Ishikawa (cell line): ENCODE results near the gene NECTIN1.

Experiments
- CEBPB ChIP-seq: IDR thresholded peaks from 2 replicates; pipeline ENCODE4 v1.6.1; 2012
- CREB1 ChIP-seq: IDR thresholded peaks from 2 replicates; pipeline ENCODE4 v1.6.1; 2012; ENCODE audit warnings: low read depth
- EGR1 ChIP-seq: IDR thresholded peaks from 2 replicates; pipeline ENCODE4 v1.6.1; 2012
- EP300 ChIP-seq: IDR thresholded peaks from 2 replicates; pipeline ENCODE4 v1.6.1; 2012; ENCODE audit warnings: borderline replicate concordance
- FOXM1 ChIP-seq: IDR thresholded peaks from 2 replicates; pipeline ENCODE4 v1.6.1; 2012; ENCODE audit warnings: low read depth, borderline replicate concordance
- MAX ChIP-seq: IDR thresholded peaks from 2 replicates; pipeline ENCODE4 v1.6.1; 2012
- NFIC ChIP-seq: IDR thresholded peaks from 2 replicates; pipeline ENCODE4 v1.6.1; 2012
- RAD21 ChIP-seq: IDR thresholded peaks from 2 replicates; pipeline ENCODE4 v1.6.1; 2012; ENCODE audit warnings: low read depth
- REST ChIP-seq: IDR thresholded peaks from 2 replicates; pipeline ENCODE4 v1.6.1; 2012; ENCODE audit warnings: low read depth, mild to moderate bottlenecking
- TAF1 ChIP-seq: IDR thresholded peaks from 2 replicates; pipeline ENCODE4 v1.6.1; 2012; ENCODE audit warnings: low read depth, mild to moderate bottlenecking
- TCF12 ChIP-seq: IDR thresholded peaks from 2 replicates; pipeline ENCODE4 v1.6.1; 2012; ENCODE audit warnings: low read depth
- TEAD4 ChIP-seq: IDR thresholded peaks from 2 replicates; pipeline ENCODE4 v1.6.1; 2012
- USF1 ChIP-seq: IDR thresholded peaks from 2 replicates; pipeline ENCODE4 v1.6.1; 2012
- YY1 ChIP-seq: IDR thresholded peaks from 2 replicates; pipeline ENCODE4 v1.6.1; 2012; ENCODE audit warnings: low read depth
- ZBTB7A ChIP-seq: IDR thresholded peaks from 2 replicates; pipeline ENCODE4 v1.6.1; 2012; ENCODE audit warnings: low read depth

NECTIN1 gene

DNA sequence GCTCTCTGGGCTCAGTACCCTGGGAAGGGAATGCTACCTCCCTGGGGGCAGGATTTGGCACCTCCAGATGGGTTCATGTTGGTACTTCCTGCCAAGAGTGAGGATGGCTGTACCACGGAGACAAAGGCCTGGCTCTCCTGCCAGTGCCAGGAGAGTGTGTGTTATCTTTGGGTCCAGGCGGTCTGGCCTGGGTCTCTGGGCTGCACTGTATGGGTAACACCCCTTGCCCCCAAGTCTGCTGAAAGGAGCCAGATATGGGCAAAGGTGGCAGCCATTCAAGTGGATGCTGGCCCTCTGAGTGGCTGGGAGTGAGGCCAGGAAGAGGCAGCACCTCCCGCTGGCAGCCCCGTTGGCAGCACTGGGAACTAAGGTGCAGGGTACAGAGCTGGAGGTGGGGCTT is 91.5 kb downstream of the NECTIN1 start:
- TF ChIP-seq EP300 (no peak), REST (no peak), MAX (no peak), ZBTB7A (no peak), YY1 (no peak), TAF1 (no peak), NFIC (no peak), USF1 (no peak), RAD21 (no peak), CEBPB (no peak), TEAD4 (no peak), EGR1 (no peak), FOXM1 (no peak), CREB1 (no peak), TCF12 (no peak)

DNA sequence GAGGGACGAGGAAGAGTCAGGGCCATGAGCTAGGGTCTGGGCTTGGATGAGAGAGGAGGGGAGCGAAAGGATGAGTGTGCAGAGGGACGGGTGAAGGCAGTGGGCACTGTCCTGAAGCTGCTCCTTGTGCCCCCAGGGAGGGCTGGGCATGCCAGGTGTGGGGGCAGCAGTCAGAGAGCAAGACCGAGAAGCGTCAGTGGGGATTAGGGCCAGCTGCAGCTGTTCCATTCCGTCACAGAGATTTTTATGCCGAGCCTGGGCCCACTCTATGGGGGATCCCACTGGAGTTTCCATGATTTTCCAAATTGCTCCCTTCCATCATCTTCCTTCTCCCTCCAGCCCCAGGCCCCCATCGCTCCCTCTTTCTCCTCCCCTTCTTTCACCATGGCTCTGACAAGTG is 93.2 kb downstream of the NECTIN1 start:
- TF ChIP-seq USF1 (no peak), EGR1 (no peak), MAX (no peak), REST (no peak), TCF12 (no peak), CREB1 (no peak), RAD21 (no peak), ZBTB7A (no peak), YY1 (no peak), NFIC (no peak), CEBPB (no peak), TEAD4 (no peak), FOXM1 (no peak), EP300 (no peak), TAF1 (no peak)

GRCh38 chr11:119635041-119635740 is 93.8 kb downstream of the NECTIN1 start:
- TF ChIP-seq EP300: no peak
- TF ChIP-seq EGR1: no peak
- no peak for TF ChIP-seq REST
- TF ChIP-seq TCF12: no peak
- TF ChIP-seq CREB1: no peak
- no peak for TF ChIP-seq TAF1

DNA sequence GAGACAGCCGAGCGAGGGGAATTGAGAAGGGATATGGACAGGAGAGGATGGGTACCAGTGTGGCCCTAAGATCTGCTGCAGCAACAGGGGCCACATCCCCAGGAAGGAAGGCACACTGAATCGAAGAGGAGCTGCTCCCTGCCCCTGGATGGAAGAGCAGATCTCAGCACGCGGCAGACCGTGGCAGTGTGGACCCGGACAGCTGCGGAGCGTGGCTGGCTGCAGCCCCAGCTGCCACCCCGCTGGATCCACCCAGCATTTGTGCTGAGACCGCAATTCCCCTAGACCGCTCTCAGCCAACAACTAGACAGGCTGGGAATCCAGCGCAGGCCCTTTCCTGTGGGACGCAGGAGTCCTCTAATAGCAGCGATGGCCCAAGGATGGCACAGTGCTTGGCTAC is 94.7 kb downstream of the NECTIN1 start:
- TF ChIP-seq REST (no peak), EP300 (no peak), YY1 (no peak), ZBTB7A (no peak), USF1 (no peak), TCF12 (no peak), CEBPB (no peak), TEAD4 (no peak), TAF1 (no peak), EGR1 (no peak)
